KOPT-K1 (cell line): ENCODE results near the gene SMG6.
A peak's percentile ranks its signal among the peaks of the same experiment; 100 is the strongest.

Source experiments
- H3K27ac ChIP-seq: fragments of 200-600 bp; sonication (generic); 2 replicates; pipeline ENCODE4 v1.5.1; 2016; ENCODE audit warnings: antibody characterized with exemption, mild to moderate bottlenecking, low read depth, low read length; ENCODE audit not compliant: poor library complexity, severe bottlenecking
- H3K36me3 ChIP-seq: fragments of 200-600 bp; sonication (generic); 2 replicates; pipeline ENCODE4 v1.5.1; 2017; ENCODE audit warnings: antibody characterized with exemption, mild to moderate bottlenecking, low read length, moderate library complexity; ENCODE audit not compliant: insufficient read depth
- H3K9me3 ChIP-seq: fragments of 200-600 bp; sonication (generic); 2 replicates; pipeline ENCODE4 v1.5.1; 2017; ENCODE audit warnings: antibody characterized with exemption, low read length, mild to moderate bottlenecking; ENCODE audit not compliant: insufficient read depth, poor library complexity, severe bottlenecking

Gene SMG6

GRCh38 chr17:2082003-2082781 lies 221.4 kb downstream of the SMG6 start:
- H3K9me3 ChIP-seq, result no peaks in the 10 kb centered on the region
- peak overlapping the region; percentile 13 for H3K27ac ChIP-seq
- H3K36me3 ChIP-seq, result peaks cover 85% of the 10 kb centered on the region

GRCh38 chr17:2081564-2081963 lies 222.0 kb downstream of the SMG6 start:
- Histone ChIP-seq H3K9me3 (no peaks in the 10 kb centered on the region), H3K27ac (peak overlapping the region; percentile 13), H3K36me3 (peaks cover 91% of the 10 kb centered on the region)

- Histone ChIP-seq H3K9me3 (no peaks in the 10 kb centered on the region), H3K27ac (no peak overlapping the region), H3K36me3 (peaks cover 82% of the 10 kb centered on the region)
Measured at GRCh38 chr17:2077040-2077439, 226.5 kb downstream of the SMG6 start.

- Histone ChIP-seq H3K36me3 (peaks cover 82% of the 10 kb centered on the region), H3K27ac (peak overlapping the region; percentile 29), H3K9me3 (no peaks in the 10 kb centered on the region)
Measured at GRCh38 chr17:2076087-2076984, 227.2 kb downstream of the SMG6 start.

- H3K36me3 ChIP-seq, result peaks cover 82% of the 10 kb centered on the region
- peak overlapping the region; percentile 29 for H3K27ac ChIP-seq
- H3K9me3 ChIP-seq, result no peaks in the 10 kb centered on the region
Measured at GRCh38 chr17:2075336-2076086, 228.1 kb downstream of the SMG6 start.

GRCh38 chr17:2074919-2075318 lies 228.7 kb downstream of the SMG6 start:
- Histone ChIP-seq H3K9me3 (no peaks in the 10 kb centered on the region), H3K36me3 (peaks cover 77% of the 10 kb centered on the region), H3K27ac (no peak overlapping the region)

GRCh38 chr17:2071455-2072281 lies 231.9 kb downstream of the SMG6 start:
- Histone ChIP-seq H3K36me3 (peaks cover 53% of the 10 kb centered on the region), H3K9me3 (no peaks in the 10 kb centered on the region), H3K27ac (peak overlapping the region; percentile 93)

GRCh38 chr17:2071024-2071385 lies 232.6 kb downstream of the SMG6 start:
- H3K9me3 ChIP-seq, result no peaks in the 10 kb centered on the region
- peak overlapping the region; percentile 93 for H3K27ac ChIP-seq
- peaks cover 53% of the 10 kb centered on the region for H3K36me3 ChIP-seq

- Histone ChIP-seq H3K9me3 (no peaks in the 10 kb centered on the region), H3K36me3 (peaks cover 54% of the 10 kb centered on the region), H3K27ac (peak overlapping the region; percentile 93)
Measured at GRCh38 chr17:2070241-2071023, 233.2 kb downstream of the SMG6 start.

- Histone ChIP-seq H3K27ac (peak overlapping the region; percentile 93), H3K9me3 (no peaks in the 10 kb centered on the region), H3K36me3 (peaks cover 64% of the 10 kb centered on the region)
Measured at GRCh38 chr17:2068519-2069051, 235.0 kb downstream of the SMG6 start.

GRCh38 chr17:2068031-2068518 lies 235.5 kb downstream of the SMG6 start:
- Histone ChIP-seq H3K27ac (peak overlapping the region; percentile 93), H3K9me3 (no peaks in the 10 kb centered on the region), H3K36me3 (peaks cover 69% of the 10 kb centered on the region)

- Histone ChIP-seq H3K9me3 (no peaks in the 10 kb centered on the region), H3K27ac (peak overlapping the region; percentile 93), H3K36me3 (peaks cover 70% of the 10 kb centered on the region)
Measured at GRCh38 chr17:2067608-2068024, 236.0 kb downstream of the SMG6 start.

GRCh38 chr17:2067048-2067561 lies 236.5 kb downstream of the SMG6 start:
- Histone ChIP-seq H3K27ac (peak overlapping the region; percentile 93), H3K9me3 (no peaks in the 10 kb centered on the region), H3K36me3 (peaks cover 70% of the 10 kb centered on the region)
